ENCODE measurements around the gene IREB2. TPM values are rescaled to one million over a fixed set of nuclear protein-coding genes. Genes with fewer than 3 reads are reported as not detected.

Gene IREB2
- total RNA-seq, 2 experiments from 2014 or later: 84.3 to 89.0 TPM

DNA sequence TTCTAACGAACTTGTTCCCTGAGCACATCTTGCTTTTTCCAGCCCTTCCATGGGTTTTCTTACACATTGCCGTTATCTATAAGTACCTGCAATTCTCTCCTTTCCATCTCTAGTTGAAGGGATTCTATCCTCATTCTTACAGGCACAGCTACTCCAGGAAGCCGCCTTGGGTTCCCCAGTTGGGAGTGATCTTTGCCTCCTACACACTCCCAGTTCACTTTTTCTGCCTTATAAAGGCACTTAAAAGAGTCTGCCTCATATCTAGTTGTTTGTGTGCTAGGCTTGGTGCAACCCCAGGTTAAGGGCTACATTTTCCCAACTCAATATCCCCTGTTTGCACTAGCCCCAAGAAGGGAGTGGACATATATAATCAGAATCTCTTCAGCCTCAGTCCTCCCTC, 44.0 kb upstream of the IREB2 start:
- Histone ChIP-seq H3K27ac (ENCODE audit: low read depth in 1 of 2, low read length in 2 of 2) (no peak overlapping the region), H3K36me3 (ENCODE audit: insufficient read depth, low read length) (no peaks in the 10 kb centered on the region), H3K4me1 (ENCODE audit: insufficient read depth, low read length) (no peaks in the 10 kb centered on the region), H3K9me3 (ENCODE audit: control insufficient read depth in 1 of 2, insufficient read depth in 1 of 2, low read length in 2 of 2) (no peaks in the 10 kb centered on the region), H3K4me3 (ENCODE audit: low read length) (no peak overlapping the region), H3K27me3 (ENCODE audit: control insufficient read depth in 1 of 2, insufficient read depth in 2 of 2, low read length in 2 of 2) (peaks cover 0 to 2% of the 10 kb centered on the region in 2 experiments)
- Mint-ChIP-seq H3K36me3 (ENCODE audit: low read depth) (no peaks in the 10 kb centered on the region), H3K9me3 (no peaks in the 10 kb centered on the region), H3K27ac (no peak overlapping the region), H3K27me3 (peaks cover 13% of the 10 kb centered on the region), H3K4me3 (no peak overlapping the region), H3K4me1 (ENCODE audit: low read depth) (no peaks in the 10 kb centered on the region)
- ChIA-PET POLR2A (no interaction called here), CTCF (no interaction called here)
- intact Hi-C loops (cut with DNase I, micrococcal nuclease): no loop called here
- ATAC-seq (ENCODE audit: poor library complexity) (no peak), DNase-seq (no peak)
- TF ChIP-seq, protein P1, sequence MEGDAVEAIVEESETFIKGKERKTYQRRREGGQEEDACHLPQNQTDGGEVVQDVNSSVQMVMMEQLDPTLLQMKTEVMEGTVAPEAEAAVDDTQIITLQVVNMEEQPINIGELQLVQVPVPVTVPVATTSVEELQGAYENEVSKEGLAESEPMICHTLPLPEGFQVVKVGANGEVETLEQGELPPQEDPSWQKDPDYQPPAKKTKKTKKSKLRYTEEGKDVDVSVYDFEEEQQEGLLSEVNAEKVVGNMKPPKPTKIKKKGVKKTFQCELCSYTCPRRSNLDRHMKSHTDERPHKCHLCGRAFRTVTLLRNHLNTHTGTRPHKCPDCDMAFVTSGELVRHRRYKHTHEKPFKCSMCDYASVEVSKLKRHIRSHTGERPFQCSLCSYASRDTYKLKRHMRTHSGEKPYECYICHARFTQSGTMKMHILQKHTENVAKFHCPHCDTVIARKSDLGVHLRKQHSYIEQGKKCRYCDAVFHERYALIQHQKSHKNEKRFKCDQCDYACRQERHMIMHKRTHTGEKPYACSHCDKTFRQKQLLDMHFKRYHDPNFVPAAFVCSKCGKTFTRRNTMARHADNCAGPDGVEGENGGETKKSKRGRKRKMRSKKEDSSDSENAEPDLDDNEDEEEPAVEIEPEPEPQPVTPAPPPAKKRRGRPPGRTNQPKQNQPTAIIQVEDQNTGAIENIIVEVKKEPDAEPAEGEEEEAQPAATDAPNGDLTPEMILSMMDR (IDR thresholded peaks at IDR 0.05): no peak

DNA sequence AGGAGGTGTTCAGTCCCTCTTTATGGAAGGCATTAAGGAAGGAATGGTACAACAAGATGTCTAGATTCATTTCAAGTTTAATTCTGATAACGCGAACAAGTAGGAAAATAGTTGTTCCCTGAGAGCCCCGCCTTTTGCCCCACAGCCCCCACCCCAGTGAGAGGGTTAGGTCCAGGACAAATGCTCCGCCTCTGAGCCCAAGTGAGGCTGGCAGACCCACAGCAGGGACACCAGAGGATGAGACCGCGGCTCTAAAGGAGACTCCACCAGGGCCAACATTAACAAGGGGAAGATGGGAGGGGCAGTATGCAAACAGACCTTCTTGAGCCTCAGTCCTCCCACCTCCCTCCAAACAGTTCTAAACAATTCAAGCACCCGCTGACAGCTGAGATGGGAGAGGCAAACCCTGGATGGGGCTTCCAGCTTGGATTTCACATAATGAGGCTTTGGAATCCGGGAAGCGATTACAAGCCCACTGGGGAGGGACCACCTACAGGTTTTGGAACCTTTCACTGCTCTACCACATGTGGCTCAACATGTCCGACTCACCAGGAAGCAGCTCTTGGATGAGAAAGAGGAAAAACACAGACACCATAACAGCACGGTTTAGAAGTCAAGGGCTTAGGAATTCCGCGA, 42.9 kb upstream of the IREB2 start:
- Histone ChIP-seq H3K9me3 (ENCODE audit: control insufficient read depth in 1 of 2, insufficient read depth in 1 of 2, low read length in 2 of 2) (no peaks in the 10 kb centered on the region), H3K4me1 (ENCODE audit: insufficient read depth, low read length) (no peaks in the 10 kb centered on the region), H3K4me3 (ENCODE audit: low read length) (no peak overlapping the region), H3K36me3 (ENCODE audit: insufficient read depth, low read length) (no peaks in the 10 kb centered on the region), H3K27me3 (ENCODE audit: control insufficient read depth in 1 of 2, insufficient read depth in 2 of 2, low read length in 2 of 2) (no peaks in the 10 kb centered on the region), H3K27ac (ENCODE audit: low read depth in 1 of 2, low read length in 2 of 2) (no peak overlapping the region)
- ATAC-seq (ENCODE audit: poor library complexity) (no peak), DNase-seq (no peak)
- no peaks in the 10 kb centered on the region for H3K4me1 Mint-ChIP-seq (ENCODE audit: low read depth)
- POLR2A ChIA-PET: no interaction called here
- TF ChIP-seq, protein P1 (IDR thresholded peaks at IDR 0.05): no peak
- H3K4me3 Mint-ChIP-seq: no peak overlapping the region
- H3K27ac Mint-ChIP-seq: no peak overlapping the region
- H3K27me3 Mint-ChIP-seq: peaks cover 8% of the 10 kb centered on the region
- no peaks in the 10 kb centered on the region for H3K36me3 Mint-ChIP-seq (ENCODE audit: low read depth)
- intact Hi-C loops (cut with DNase I, micrococcal nuclease): no loop called here
- CTCF ChIA-PET: interaction anchor here (0.7 kb wide), 1 partner anchor 24 kb away, joined by 4 read pairs; no protein-coding TSS in a partner anchor
- no peaks in the 10 kb centered on the region for H3K9me3 Mint-ChIP-seq

DNA sequence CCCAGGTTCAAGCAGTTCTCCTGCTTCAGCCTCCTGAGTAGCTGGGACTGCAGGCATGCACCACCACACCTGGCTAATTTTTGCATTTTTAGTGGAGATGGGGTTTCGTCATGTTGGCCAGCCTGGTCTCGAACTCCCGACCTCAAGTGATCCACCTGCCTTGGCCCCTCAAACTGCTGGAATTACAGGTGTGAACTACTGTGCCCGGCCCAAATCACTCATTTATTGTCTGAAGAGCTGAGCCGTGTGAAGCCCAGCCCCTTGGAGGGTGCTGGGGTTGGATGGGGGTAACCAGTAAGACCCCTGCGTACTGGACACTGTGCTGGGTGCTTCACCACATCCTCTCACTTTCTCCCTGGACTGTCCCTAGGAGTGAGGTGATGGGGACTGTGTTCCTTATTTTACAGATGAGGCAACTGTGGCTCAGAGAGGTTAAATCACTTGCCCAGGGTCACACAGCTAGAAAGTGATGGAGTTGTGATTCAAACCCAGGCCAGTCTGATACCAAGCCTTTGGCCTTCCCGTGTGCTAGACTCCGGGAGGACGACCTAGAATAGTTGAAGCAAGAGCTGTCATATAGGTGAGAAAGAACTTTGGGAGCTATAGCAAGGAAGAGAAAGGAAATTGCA, 41.7 kb upstream of the IREB2 start:
- Histone ChIP-seq H3K27me3 (ENCODE audit: control insufficient read depth in 1 of 2, insufficient read depth in 2 of 2, low read length in 2 of 2) (no peaks in the 10 kb centered on the region), H3K4me1 (ENCODE audit: insufficient read depth, low read length) (no peaks in the 10 kb centered on the region), H3K9me3 (ENCODE audit: control insufficient read depth in 1 of 2, insufficient read depth in 1 of 2, low read length in 2 of 2) (no peaks in the 10 kb centered on the region), H3K4me3 (ENCODE audit: low read length) (no peak overlapping the region), H3K36me3 (ENCODE audit: insufficient read depth, low read length) (no peaks in the 10 kb centered on the region), H3K27ac (ENCODE audit: low read depth in 1 of 2, low read length in 2 of 2) (no peak overlapping the region)
- Mint-ChIP-seq H3K36me3 (ENCODE audit: low read depth) (no peaks in the 10 kb centered on the region), H3K4me3 (no peak overlapping the region), H3K4me1 (ENCODE audit: low read depth) (no peaks in the 10 kb centered on the region), H3K27me3 (peaks cover 3% of the 10 kb centered on the region), H3K9me3 (no peaks in the 10 kb centered on the region), H3K27ac (no peak overlapping the region)
- DNase-seq: no peak
- POLR2A ChIA-PET: no interaction called here
- TF ChIP-seq, protein P1 (IDR thresholded peaks at IDR 0.05): no peak
- CTCF ChIA-PET: no interaction called here
- ATAC-seq (ENCODE audit: poor library complexity): no peak
- intact Hi-C loops (cut with DNase I, micrococcal nuclease): no loop called here

All from CD4-positive, alpha-beta T cell (primary cell).